GM12878 (cell line): ENCODE measurements around the gene MAML2. TPM values are rescaled to one million over a fixed set of nuclear protein-coding genes. Genes with fewer than 3 reads are reported as not detected.

Experiments used
- CREM ChIP-seq: IDR thresholded peaks from 2 replicates; pipeline ENCODE4 v1.6.1; 2014; ENCODE audit warnings: antibody characterized with exemption, low read depth
- EED ChIP-seq: sonication (generic); IDR thresholded peaks from 2 replicates; pipeline ENCODE4 v1.6.1; 2016; ENCODE audit warnings: antibody characterized with exemption, low read depth
- EZH2 ChIP-seq: IDR thresholded peaks from 2 replicates; pipeline ENCODE4 v1.6.1; 2012; ENCODE audit warnings: low read depth, mild to moderate bottlenecking, control low read depth, inconsistent platforms, low read length, borderline replicate concordance; ENCODE audit not compliant: control insufficient read depth
- FOXK2 ChIP-seq: fragments of 450-650 bp; IDR thresholded peaks from 2 replicates; pipeline ENCODE4 v1.6.1; 2017; ENCODE audit warnings: mild to moderate bottlenecking, moderate library complexity
- GABPA ChIP-seq: IDR thresholded peaks from 2 replicates; pipeline ENCODE4 v1.6.1; 2014; ENCODE audit warnings: antibody characterized with exemption, low read depth, mild to moderate bottlenecking, inconsistent platforms
- HDGF ChIP-seq: fragments of 450-650 bp; IDR thresholded peaks from 2 replicates; pipeline ENCODE4 v1.6.1; 2016; ENCODE audit warnings: antibody characterized with exemption
- KLF5 ChIP-seq: fragments of 450-650 bp; IDR thresholded peaks from 2 replicates; pipeline ENCODE4 v1.6.1; 2014; ENCODE audit warnings: mild to moderate bottlenecking; ENCODE audit not compliant: partially characterized antibody
- MYC ChIP-seq: IDR thresholded peaks from 2 replicates; pipeline ENCODE4 v1.6.1; 2011; ENCODE audit warnings: mild to moderate bottlenecking, low read length, moderate library complexity, inconsistent platforms; ENCODE audit not compliant: insufficient read depth, insufficient replicate concordance, insufficient read length, severe bottlenecking
- POLR2A ChIP-seq: IDR thresholded peaks from 2 replicates; pipeline ENCODE4 v1.6.1; 2011; ENCODE audit warnings: low read depth, mild to moderate bottlenecking, low read length
- POLR2AphosphoS5 ChIP-seq: IDR thresholded peaks from 2 replicates; pipeline ENCODE4 v1.6.1; 2011; ENCODE audit warnings: mild to moderate bottlenecking, low read length, inconsistent platforms
- RBBP5 ChIP-seq: fragments of 200-600 bp; sonication (generic); conservative IDR thresholded peaks from 2 replicates; pipeline ENCODE4 v1.6.1; 2016
- SREBF1 ChIP-seq: IDR thresholded peaks from 2 replicates; pipeline ENCODE4 v1.6.1; 2012; ENCODE audit warnings: mild to moderate bottlenecking, low read length
- ZNF24 ChIP-seq: fragments of 450-650 bp; IDR thresholded peaks from 2 replicates; pipeline ENCODE4 v1.6.1; 2017; ENCODE audit warnings: antibody characterized with exemption, mild to moderate bottlenecking
- ZSCAN29 ChIP-seq: fragments of 450-650 bp; IDR thresholded peaks from 2 replicates; pipeline ENCODE4 v1.6.1; 2017; ENCODE audit warnings: mild to moderate bottlenecking, moderate library complexity
- polyA plus RNA-seq, 11 experiments: library from polyadenylated mRNA; depleted of rRNA in 4 of 11; unstranded in 6 of 11; stranded (reverse) in 5 of 11; fragments of >200 nt; fragmentation: Nextera tagmentation in 4 of 11; fragmentation: Illumina TruSeq in 1 of 11; extraction: Ambion mirVana in 4 of 11; extraction: Trizol in 1 of 11; gene quantifications; 1 replicate in 1 of 11; 2 replicates in 10 of 11; pipeline versions ENCODE4 v1.2.1 to v1.2.3, GENCODE V29; 2011 to 2016; ENCODE audit warnings: inconsistent platforms in 2 of 11, missing spikeins in 2 of 11, low read depth in 1 of 11
- total RNA-seq, 4 experiments: library from RNA; depleted of rRNA in 3 of 4; stranded (reverse); fragments of >200 nt in 3 of 4; fragmentation: Illumina TruSeq in 1 of 4; extraction: Trizol in 1 of 4; gene quantifications; 2 replicates each; pipeline versions ENCODE4 v1.2.1 to v1.2.3, GENCODE V29; 2013 to 2021
- TF ChIP-seq, protein P1 (sequence below): fragments of 450-650 bp; formaldehyde crosslinking; IDR thresholded peaks from 2 replicates; pipeline ENCODE4 v1.5.0; 2022; ENCODE audit warnings: mild to moderate bottlenecking, missing genetic modification characterization
- TF ChIP-seq, protein P2 (sequence below): IDR thresholded peaks from 2 replicates; pipeline ENCODE4 v1.6.1; 2012; ENCODE audit warnings: mild to moderate bottlenecking, low read depth, low read length
- TF ChIP-seq, protein P3 (sequence below): fragments of 450-650 bp; IDR thresholded peaks from 2 replicates; pipeline ENCODE4 v1.6.1; 2017; ENCODE audit warnings: borderline replicate concordance
- TF ChIP-seq, protein P4 (sequence below): IDR thresholded peaks from 2 replicates; pipeline ENCODE4 v1.6.1; 2011; ENCODE audit warnings: borderline replicate concordance, low read depth, mild to moderate bottlenecking, moderate library complexity, mixed read lengths, low read length; ENCODE audit not compliant: insufficient read depth; ENCODE audit errors: extremely low read length
- TF ChIP-seq, protein P5 (sequence below), 3 experiments: IDR thresholded peaks in 2 of 3; conservative IDR thresholded peaks in 1 of 3; 2 replicates each; pipeline ENCODE4 v1.5.1; 2011; ENCODE audit warnings: low read depth in 3 of 3, low read length in 3 of 3, mild to moderate bottlenecking in 3 of 3, control low read depth in 2 of 3, moderate library complexity in 2 of 3, inconsistent platforms in 1 of 3, mixed read lengths in 1 of 3; ENCODE audit not compliant: control insufficient read depth in 2 of 3, insufficient read depth in 1 of 3; ENCODE audit errors: extremely low read depth in 1 of 3

MAML2 gene
- total and polyA plus RNA-seq, 10 of the 15 experiments (the other 5 are each of a cell fraction or from before 2014, with no cell fraction given) = 2.5 to 15.1 (median 12.0) TPM

DNA sequence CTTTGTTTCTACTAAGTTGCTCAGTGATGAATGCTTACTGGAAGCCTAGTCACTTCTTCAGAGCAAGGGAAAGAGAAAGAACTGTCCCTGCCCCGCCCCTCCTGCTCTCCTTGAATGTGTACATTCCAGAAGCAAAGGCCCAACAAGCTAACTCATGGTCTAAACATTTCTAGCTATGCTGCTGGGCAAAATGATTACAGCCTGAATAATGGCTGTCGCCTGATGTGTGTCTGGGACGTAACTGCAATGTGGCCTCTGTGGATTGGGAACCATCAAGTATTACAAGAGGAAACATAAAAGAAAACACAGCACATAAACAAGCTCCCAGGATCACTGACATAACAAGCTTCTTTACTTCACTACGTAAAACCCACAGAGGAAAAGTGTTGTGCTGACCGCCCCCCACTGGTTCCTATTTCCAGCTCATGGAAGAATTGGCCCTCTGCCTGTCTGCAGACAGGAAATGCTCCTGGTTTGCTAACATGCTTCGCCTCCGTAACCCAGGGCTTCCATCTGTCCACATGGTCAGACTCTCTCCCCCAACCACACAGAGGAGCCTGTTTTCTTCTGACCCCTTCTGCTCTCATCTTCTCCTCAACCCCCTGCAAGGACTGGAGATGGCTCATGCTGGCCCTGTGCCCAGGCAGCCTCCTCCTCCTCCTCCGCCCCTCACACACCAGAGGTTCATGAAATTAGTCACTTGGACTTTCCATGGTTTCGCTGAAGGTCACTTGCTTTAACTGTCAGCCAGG is 187.2 kb downstream of the MAML2 start (continued):
- TF ChIP-seq, protein P1, sequence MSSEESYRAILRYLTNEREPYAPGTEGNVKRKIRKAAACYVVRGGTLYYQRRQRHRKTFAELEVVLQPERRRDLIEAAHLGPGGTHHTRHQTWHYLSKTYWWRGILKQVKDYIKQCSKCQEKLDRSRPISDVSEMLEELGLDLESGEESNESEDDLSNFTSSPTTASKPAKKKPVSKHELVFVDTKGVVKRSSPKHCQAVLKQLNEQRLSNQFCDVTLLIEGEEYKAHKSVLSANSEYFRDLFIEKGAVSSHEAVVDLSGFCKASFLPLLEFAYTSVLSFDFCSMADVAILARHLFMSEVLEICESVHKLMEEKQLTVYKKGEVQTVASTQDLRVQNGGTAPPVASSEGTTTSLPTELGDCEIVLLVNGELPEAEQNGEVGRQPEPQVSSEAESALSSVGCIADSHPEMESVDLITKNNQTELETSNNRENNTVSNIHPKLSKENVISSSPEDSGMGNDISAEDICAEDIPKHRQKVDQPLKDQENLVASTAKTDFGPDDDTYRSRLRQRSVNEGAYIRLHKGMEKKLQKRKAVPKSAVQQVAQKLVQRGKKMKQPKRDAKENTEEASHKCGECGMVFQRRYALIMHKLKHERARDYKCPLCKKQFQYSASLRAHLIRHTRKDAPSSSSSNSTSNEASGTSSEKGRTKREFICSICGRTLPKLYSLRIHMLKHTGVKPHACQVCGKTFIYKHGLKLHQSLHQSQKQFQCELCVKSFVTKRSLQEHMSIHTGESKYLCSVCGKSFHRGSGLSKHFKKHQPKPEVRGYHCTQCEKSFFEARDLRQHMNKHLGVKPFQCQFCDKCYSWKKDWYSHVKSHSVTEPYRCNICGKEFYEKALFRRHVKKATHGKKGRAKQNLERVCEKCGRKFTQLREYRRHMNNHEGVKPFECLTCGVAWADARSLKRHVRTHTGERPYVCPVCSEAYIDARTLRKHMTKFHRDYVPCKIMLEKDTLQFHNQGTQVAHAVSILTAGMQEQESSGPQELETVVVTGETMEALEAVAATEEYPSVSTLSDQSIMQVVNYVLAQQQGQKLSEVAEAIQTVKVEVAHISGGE = no peak
- TF ChIP-seq RBBP5 = no peak
- TF ChIP-seq KLF5 = no peak
- TF ChIP-seq, protein P2, sequence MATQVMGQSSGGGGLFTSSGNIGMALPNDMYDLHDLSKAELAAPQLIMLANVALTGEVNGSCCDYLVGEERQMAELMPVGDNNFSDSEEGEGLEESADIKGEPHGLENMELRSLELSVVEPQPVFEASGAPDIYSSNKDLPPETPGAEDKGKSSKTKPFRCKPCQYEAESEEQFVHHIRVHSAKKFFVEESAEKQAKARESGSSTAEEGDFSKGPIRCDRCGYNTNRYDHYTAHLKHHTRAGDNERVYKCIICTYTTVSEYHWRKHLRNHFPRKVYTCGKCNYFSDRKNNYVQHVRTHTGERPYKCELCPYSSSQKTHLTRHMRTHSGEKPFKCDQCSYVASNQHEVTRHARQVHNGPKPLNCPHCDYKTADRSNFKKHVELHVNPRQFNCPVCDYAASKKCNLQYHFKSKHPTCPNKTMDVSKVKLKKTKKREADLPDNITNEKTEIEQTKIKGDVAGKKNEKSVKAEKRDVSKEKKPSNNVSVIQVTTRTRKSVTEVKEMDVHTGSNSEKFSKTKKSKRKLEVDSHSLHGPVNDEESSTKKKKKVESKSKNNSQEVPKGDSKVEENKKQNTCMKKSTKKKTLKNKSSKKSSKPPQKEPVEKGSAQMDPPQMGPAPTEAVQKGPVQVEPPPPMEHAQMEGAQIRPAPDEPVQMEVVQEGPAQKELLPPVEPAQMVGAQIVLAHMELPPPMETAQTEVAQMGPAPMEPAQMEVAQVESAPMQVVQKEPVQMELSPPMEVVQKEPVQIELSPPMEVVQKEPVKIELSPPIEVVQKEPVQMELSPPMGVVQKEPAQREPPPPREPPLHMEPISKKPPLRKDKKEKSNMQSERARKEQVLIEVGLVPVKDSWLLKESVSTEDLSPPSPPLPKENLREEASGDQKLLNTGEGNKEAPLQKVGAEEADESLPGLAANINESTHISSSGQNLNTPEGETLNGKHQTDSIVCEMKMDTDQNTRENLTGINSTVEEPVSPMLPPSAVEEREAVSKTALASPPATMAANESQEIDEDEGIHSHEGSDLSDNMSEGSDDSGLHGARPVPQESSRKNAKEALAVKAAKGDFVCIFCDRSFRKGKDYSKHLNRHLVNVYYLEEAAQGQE = no peak
- peak; percentile 80; the same call in 1 of the 2 replicates for TF ChIP-seq HDGF
- peak; percentile 51; the same call in 1 of the 2 replicates for TF ChIP-seq ZSCAN29
- TF ChIP-seq, protein P3, sequence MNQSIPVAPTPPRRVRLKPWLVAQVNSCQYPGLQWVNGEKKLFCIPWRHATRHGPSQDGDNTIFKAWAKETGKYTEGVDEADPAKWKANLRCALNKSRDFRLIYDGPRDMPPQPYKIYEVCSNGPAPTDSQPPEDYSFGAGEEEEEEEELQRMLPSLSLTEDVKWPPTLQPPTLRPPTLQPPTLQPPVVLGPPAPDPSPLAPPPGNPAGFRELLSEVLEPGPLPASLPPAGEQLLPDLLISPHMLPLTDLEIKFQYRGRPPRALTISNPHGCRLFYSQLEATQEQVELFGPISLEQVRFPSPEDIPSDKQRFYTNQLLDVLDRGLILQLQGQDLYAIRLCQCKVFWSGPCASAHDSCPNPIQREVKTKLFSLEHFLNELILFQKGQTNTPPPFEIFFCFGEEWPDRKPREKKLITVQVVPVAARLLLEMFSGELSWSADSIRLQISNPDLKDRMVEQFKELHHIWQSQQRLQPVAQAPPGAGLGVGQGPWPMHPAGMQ = no peak
- TF ChIP-seq, protein P4, sequence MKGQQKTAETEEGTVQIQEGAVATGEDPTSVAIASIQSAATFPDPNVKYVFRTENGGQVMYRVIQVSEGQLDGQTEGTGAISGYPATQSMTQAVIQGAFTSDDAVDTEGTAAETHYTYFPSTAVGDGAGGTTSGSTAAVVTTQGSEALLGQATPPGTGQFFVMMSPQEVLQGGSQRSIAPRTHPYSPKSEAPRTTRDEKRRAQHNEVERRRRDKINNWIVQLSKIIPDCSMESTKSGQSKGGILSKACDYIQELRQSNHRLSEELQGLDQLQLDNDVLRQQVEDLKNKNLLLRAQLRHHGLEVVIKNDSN = no peak
- TF ChIP-seq POLR2AphosphoS5 = peak; percentile 72; the same call in 1 of the 2 replicates
- no peak for TF ChIP-seq SREBF1
- TF ChIP-seq, protein P5, sequence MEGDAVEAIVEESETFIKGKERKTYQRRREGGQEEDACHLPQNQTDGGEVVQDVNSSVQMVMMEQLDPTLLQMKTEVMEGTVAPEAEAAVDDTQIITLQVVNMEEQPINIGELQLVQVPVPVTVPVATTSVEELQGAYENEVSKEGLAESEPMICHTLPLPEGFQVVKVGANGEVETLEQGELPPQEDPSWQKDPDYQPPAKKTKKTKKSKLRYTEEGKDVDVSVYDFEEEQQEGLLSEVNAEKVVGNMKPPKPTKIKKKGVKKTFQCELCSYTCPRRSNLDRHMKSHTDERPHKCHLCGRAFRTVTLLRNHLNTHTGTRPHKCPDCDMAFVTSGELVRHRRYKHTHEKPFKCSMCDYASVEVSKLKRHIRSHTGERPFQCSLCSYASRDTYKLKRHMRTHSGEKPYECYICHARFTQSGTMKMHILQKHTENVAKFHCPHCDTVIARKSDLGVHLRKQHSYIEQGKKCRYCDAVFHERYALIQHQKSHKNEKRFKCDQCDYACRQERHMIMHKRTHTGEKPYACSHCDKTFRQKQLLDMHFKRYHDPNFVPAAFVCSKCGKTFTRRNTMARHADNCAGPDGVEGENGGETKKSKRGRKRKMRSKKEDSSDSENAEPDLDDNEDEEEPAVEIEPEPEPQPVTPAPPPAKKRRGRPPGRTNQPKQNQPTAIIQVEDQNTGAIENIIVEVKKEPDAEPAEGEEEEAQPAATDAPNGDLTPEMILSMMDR (IDR thresholded peaks at IDR 0.05 in 2 of 3, conservative IDR thresholded peaks at IDR 0.05 in 1 of 3; ENCODE audit: control insufficient read depth in 2 of 3, extremely low read depth in 1 of 3, insufficient read depth in 1 of 3, low read depth in 3 of 3, low read length in 3 of 3) = peak in 2 of 3 experiments; percentile 17 to 19; a peak in 3 of 6 replicates
- TF ChIP-seq GABPA = no peak
- no peak for TF ChIP-seq FOXK2
- TF ChIP-seq POLR2A = no peak
- no peak for TF ChIP-seq ZNF24
- no peak for TF ChIP-seq MYC
- TF ChIP-seq CREM = peak; percentile 91; the same call in 1 of the 2 replicates
- peak; percentile 99 for TF ChIP-seq EED
- no peak for TF ChIP-seq EZH2
